Body of pancreas (tissue), 4 donors: ENCODE data around the gene RALGPS2. TPM values are rescaled to one million over a fixed set of nuclear protein-coding genes. Genes with fewer than 3 reads are reported as not detected.

Source experiments
- ATAC-seq: fragments of 150-250 bp; one replicate; pipeline ENCODE4 v1.9.1; 2016
- DNase-seq, 4 donors: peaks; one replicate each; pipeline ENCODE4 v3.0.0-alpha.2; 2019
- H3K27ac ChIP-seq, 4 donors: fragments of 200-600 bp; sonication (generic); 1 replicate in 3 of 4; 2 replicates in 1 of 4; pipeline versions ENCODE4 v1.5.1 to v1.6.1; 2016 to 2019; ENCODE audit warnings: mild to moderate bottlenecking in 1 of 4, mixed read lengths in 1 of 4, moderate library complexity in 1 of 4
- H3K27me3 ChIP-seq, 2 donors: fragments of 200-600 bp; sonication (generic); one replicate each; pipeline ENCODE4 v1.6.0; 2016; ENCODE audit warnings: mild to moderate bottlenecking in 1 of 2
- H3K36me3 ChIP-seq, 2 donors: fragments of 200-600 bp; sonication (generic); replicated peaks in 1 of 2; 2 replicates each; pipeline ENCODE4 v1.5.1; 2016; ENCODE audit warnings: low read depth in 2 of 2; ENCODE audit not compliant: insufficient read depth in 1 of 2
- H3K4me1 ChIP-seq: fragments of 200-600 bp; sonication (generic); one replicate; pipeline ENCODE4 v1.6.0; 2016
- H3K4me3 ChIP-seq, 2 donors: fragments of 200-600 bp; sonication (generic); 1 replicate in 1 of 2; 2 replicates in 1 of 2; pipeline ENCODE4 v1.5.1; 2016 to 2019
- H3K9me3 ChIP-seq, 3 donors: fragments of 200-600 bp; sonication (generic); 1 replicate in 2 of 3; 2 replicates in 1 of 3; pipeline ENCODE4 v1.5.1; 2016
- POLR2A ChIP-seq, 3 donors: fragments of 450-650 bp; IDR thresholded peaks; one replicate each; pipeline ENCODE4 v1.6.1; 2016; ENCODE audit warnings: antibody characterized with exemption in 3 of 3, mild to moderate bottlenecking in 2 of 3
- WGBS, 2 donors: methylation state at CpG; one replicate each; pipeline ENCODE4 v1.1.5; 2017; 5-methylcytosine and 5-hydroxymethylcytosine counted together
- intact Hi-C: fragments of 100-400 bp; cut with DNase I; formaldehyde crosslinking; loops from one replicate; pipeline ENCODE4 v1.15.1; 2023
- total RNA-seq, 2 donors: library from RNA; depleted of rRNA; stranded (reverse); fragments of >200 nt; gene quantifications; one replicate each; pipeline ENCODE4 v1.1.0, GENCODE V29; 2016
- TF ChIP-seq, protein P1 (sequence below), 7 experiments: fragments of 450-650 bp in 4 of 7; fragments of 200-600 bp in 3 of 7; sonication (generic) in 3 of 7; IDR thresholded peaks; one replicate each; pipeline ENCODE4 v1.5.1; 2016 to 2019; ENCODE audit warnings: antibody characterized with exemption in 7 of 7

Gene RALGPS2
- total RNA-seq, 2 donors from 2014 or later: 9.1 to 10.9 TPM

DNA sequence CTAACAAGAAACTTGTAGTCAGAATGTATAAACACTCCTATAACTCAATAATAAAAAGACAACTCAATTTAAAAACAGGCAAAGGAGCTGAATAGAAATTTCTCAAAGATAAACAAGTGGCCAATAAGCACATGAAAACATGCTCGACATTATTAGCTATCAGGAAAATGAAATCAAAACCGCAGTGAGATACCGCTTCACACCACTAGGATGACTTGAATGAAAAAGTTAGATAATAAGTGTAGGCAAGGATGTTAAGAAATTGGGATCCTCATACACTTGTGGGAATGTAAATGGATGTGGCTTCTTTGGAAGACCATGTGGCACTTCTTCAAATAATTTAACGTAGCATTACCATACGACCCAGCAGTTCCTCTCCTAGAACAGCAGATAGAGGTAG is 8.9 kb downstream of the RALGPS2 start:
- WGBS, 2 donors: 88 to 91% methylated on average over 5 of the region's 5 CpGs

DNA sequence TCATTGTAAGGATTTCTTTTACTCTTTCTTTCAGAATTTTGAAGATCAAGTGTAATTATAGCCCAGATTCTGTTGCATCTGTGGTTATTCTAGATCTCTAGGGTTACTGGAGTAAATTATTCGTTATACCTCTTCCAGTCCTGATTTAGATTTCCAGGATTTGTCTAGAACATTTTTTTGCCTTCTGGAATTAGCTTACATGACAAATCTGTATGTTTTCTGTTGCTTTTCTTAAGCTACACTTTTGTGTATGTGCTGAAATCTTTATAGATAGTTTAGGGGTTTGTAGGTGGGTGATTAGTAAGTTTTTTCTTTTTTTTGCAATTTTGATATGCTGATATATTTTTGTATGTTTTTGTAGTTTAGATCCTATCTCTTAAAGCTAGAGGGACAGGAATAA is 13.7 kb downstream of the RALGPS2 start:
- 85 to 94% methylated on average over 1 of the region's 1 CpG for WGBS, 2 donors
- TF ChIP-seq POLR2A (IDR thresholded peaks at IDR 0.05): no peak
- TF ChIP-seq, protein P1, sequence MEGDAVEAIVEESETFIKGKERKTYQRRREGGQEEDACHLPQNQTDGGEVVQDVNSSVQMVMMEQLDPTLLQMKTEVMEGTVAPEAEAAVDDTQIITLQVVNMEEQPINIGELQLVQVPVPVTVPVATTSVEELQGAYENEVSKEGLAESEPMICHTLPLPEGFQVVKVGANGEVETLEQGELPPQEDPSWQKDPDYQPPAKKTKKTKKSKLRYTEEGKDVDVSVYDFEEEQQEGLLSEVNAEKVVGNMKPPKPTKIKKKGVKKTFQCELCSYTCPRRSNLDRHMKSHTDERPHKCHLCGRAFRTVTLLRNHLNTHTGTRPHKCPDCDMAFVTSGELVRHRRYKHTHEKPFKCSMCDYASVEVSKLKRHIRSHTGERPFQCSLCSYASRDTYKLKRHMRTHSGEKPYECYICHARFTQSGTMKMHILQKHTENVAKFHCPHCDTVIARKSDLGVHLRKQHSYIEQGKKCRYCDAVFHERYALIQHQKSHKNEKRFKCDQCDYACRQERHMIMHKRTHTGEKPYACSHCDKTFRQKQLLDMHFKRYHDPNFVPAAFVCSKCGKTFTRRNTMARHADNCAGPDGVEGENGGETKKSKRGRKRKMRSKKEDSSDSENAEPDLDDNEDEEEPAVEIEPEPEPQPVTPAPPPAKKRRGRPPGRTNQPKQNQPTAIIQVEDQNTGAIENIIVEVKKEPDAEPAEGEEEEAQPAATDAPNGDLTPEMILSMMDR (IDR thresholded peaks at IDR 0.05): no peak
- no peaks in the 10 kb centered on the region for H3K4me1 ChIP-seq
- no peak for DNase-seq
- no peaks in the 10 kb centered on the region for H3K36me3 ChIP-seq
- H3K27ac ChIP-seq: no peak overlapping the region
- H3K4me3 ChIP-seq: no peak overlapping the region
- ATAC-seq: no peak
- intact Hi-C loops: no loop called here
- H3K9me3 ChIP-seq: no peaks in the 10 kb centered on the region
- no peaks in the 10 kb centered on the region for H3K27me3 ChIP-seq

More for the DNA sequence above, 8.9 kb downstream of the RALGPS2 start:
- intact Hi-C loops: no loop called here
- Histone ChIP-seq H3K36me3 (no peaks in the 10 kb centered on the region), H3K9me3 (no peaks in the 10 kb centered on the region), H3K4me3 (no peak overlapping the region), H3K27ac (no peak overlapping the region), H3K4me1 (no peaks in the 10 kb centered on the region), H3K27me3 (no peaks in the 10 kb centered on the region)
- ATAC-seq: no peak
- DNase-seq: no peak
- TF ChIP-seq, protein P1 (IDR thresholded peaks at IDR 0.05): peak in 2 of 7 experiments; percentile 10 to 18
- TF ChIP-seq POLR2A (IDR thresholded peaks at IDR 0.05): no peak

DNA sequence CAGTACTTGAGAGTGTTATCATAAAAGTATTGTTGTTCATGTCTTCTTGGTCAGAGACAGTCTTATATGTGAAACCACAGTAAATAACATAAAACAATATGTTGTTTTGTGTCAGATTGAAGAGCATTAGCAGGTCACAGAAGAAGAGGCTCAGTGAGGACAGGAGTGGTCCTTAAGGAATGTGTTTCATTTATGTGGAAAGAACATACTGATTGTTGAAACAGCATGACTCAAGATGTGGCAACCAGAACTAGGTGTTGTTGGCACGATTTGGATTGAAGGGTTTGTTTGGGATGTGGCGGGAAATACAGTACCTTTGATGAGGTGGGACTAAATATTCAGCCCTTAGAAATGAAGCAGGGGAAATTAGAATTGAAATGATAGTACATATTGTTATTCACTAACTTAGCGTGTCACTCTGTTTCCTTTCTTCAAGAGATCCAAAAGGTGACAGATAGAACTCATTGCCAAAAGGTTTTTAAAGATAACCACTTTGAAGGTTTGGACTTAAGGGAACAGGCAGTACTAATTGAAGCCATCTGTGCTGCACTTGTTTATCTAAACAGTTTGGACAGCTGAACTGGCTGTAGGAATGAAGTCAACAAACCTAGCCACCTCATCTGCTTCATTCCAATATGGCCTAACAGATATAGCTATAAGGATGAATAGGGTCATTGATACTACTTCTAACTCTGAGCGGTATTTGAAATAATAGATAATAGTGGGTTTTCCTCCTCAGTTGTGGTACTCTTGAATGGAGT is 14.4 kb downstream of the RALGPS2 start:
- DNase-seq (no peak), ATAC-seq (no peak)
- no peak for TF ChIP-seq POLR2A (IDR thresholded peaks at IDR 0.05)
- TF ChIP-seq, protein P1 (IDR thresholded peaks at IDR 0.05): no peak
- Histone ChIP-seq H3K27me3 (no peaks in the 10 kb centered on the region), H3K4me1 (no peaks in the 10 kb centered on the region), H3K27ac (no peak overlapping the region), H3K9me3 (no peaks in the 10 kb centered on the region), H3K4me3 (no peak overlapping the region), H3K36me3 (no peaks in the 10 kb centered on the region)
- intact Hi-C loops: no loop called here
- WGBS, 2 donors: 76 to 79% methylated on average over 4 of the region's 4 CpGs

DNA sequence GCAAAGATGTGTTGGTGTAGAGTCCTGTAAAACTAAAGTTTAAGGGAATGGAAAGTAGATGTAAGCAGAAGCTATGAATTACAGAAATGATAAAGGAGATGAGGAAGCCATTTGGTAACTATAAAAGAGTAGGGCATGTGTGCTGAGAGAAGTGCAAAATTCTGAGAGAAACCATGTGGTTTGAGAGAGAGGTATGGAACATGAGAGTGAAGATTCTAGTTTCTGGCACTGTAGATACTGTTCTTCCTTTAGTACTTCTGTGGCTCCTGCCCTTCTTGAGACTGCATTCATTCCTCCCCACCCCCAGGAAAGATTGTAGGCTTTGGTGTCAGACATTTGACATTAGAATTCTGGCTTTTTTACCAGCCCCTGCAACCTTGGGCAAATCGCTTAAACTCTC is 15.4 kb downstream of the RALGPS2 start:
- no peak overlapping the region for H3K27ac ChIP-seq
- ATAC-seq: no peak
- DNase-seq: no peak
- no peaks in the 10 kb centered on the region for H3K9me3 ChIP-seq
- TF ChIP-seq POLR2A (IDR thresholded peaks at IDR 0.05): no peak
- TF ChIP-seq, protein P1 (IDR thresholded peaks at IDR 0.05): no peak
- no peaks in the 10 kb centered on the region for H3K36me3 ChIP-seq
- no peaks in the 10 kb centered on the region for H3K4me1 ChIP-seq
- H3K4me3 ChIP-seq: no peak overlapping the region
- intact Hi-C loops: no loop called here
- 83 to 92% methylated on average over 1 of the region's 1 CpG for WGBS, 2 donors
- no peaks in the 10 kb centered on the region for H3K27me3 ChIP-seq

DNA sequence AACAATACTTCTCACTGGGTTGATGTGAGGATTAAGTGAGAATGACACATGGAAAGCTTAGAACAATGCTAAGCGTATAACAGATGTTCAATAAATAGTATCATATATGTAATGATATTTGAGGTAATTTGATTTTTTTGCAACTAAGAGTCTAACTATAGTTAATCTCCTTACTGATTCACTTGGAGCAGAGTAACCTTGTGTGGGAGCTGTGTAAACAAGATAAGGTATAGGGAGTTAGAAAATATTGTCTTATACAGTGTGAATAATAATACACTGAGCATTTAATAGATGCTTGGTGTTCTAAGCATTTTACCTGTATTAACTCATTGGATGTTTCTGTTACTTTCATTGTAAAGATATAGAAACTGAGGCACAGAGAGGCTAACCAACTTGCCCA is 15.9 kb downstream of the RALGPS2 start:
- H3K27ac ChIP-seq: no peak overlapping the region
- ATAC-seq (no peak), DNase-seq (no peak)
- no peak overlapping the region for H3K4me3 ChIP-seq
- no peaks in the 10 kb centered on the region for H3K4me1 ChIP-seq
- 76 to 86% methylated on average over 1 of the region's 1 CpG for WGBS, 2 donors
- no peaks in the 10 kb centered on the region for H3K27me3 ChIP-seq
- TF ChIP-seq, protein P1 (IDR thresholded peaks at IDR 0.05): no peak
- no peak for TF ChIP-seq POLR2A (IDR thresholded peaks at IDR 0.05)
- no peaks in the 10 kb centered on the region for H3K36me3 ChIP-seq
- no peaks in the 10 kb centered on the region for H3K9me3 ChIP-seq
- intact Hi-C loops: no loop called here
